ENCODE results near the gene SPATA31C1. TPM values are rescaled to one million over a fixed set of nuclear protein-coding genes. Genes with fewer than 3 reads are reported as not detected.
A peak's percentile ranks its signal among the peaks of the same experiment; 100 is the strongest.

The SPATA31C1 gene
- total RNA-seq, 4 donors from 2014 or later: not detected

DNA sequence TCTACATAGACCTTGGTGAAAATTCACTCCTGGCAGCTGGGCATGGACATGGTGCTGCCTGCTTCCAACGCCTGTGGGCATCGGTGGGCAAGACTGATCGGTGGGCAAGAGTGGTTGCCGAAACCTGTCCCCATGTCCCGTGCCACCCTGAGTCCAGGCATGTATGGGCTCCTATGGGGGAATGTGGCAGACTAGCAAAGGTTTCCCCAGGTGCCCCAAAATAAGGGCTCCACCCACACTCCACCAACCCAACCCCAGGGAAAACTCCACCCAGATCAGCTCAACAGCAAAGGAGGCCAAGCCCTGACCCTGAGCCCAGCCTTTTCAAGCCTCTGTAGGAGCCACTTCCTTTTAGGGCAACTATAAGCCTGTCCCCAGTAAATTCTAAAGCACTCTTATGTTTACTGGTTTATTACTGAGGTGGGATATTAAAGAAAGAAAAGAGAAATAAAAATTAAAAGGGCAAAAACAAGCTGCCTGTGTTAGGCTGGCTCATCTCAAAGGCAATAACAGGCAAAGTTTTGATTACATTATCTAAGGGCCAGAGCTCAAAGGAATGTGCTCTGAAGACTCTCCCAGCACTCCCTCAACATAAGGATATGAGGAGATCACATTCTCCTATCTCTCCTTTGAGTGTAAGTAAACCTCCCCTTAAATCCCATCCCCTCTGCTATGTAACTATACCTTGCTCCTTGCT is 44.0 kb upstream of the SPATA31C1 start:
- intact Hi-C loops (cut with DNase I): no loop called here
- Histone ChIP-seq H3K4me3 (no peak overlapping the region), H3K27ac (replicated peaks in 1 of 4) (no peak overlapping the region), H3K4me1 (peaks cover 0 to 26% (median 15%) of the 10 kb centered on the region in 4 donors), H3K36me3 (no peaks in the 10 kb centered on the region), H3K27me3 (no peaks in the 10 kb centered on the region), H3K9me3 (no peaks in the 10 kb centered on the region)
- DNase-seq (ENCODE audit: extremely low spot score): peak; percentile 75
- TF ChIP-seq, protein P1, sequence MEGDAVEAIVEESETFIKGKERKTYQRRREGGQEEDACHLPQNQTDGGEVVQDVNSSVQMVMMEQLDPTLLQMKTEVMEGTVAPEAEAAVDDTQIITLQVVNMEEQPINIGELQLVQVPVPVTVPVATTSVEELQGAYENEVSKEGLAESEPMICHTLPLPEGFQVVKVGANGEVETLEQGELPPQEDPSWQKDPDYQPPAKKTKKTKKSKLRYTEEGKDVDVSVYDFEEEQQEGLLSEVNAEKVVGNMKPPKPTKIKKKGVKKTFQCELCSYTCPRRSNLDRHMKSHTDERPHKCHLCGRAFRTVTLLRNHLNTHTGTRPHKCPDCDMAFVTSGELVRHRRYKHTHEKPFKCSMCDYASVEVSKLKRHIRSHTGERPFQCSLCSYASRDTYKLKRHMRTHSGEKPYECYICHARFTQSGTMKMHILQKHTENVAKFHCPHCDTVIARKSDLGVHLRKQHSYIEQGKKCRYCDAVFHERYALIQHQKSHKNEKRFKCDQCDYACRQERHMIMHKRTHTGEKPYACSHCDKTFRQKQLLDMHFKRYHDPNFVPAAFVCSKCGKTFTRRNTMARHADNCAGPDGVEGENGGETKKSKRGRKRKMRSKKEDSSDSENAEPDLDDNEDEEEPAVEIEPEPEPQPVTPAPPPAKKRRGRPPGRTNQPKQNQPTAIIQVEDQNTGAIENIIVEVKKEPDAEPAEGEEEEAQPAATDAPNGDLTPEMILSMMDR (IDR thresholded peaks at IDR 0.05): no peak
- TF ChIP-seq POLR2A (IDR thresholded peaks at IDR 0.05; ENCODE audit: low read depth): no peak
- TF ChIP-seq EP300 (IDR thresholded peaks at IDR 0.05): no peak
- TF ChIP-seq POLR2AphosphoS5 (IDR thresholded peaks at IDR 0.05): no peak
- 100% methylated on average over 1 of the region's 5 CpGs for WGBS

DNA sequence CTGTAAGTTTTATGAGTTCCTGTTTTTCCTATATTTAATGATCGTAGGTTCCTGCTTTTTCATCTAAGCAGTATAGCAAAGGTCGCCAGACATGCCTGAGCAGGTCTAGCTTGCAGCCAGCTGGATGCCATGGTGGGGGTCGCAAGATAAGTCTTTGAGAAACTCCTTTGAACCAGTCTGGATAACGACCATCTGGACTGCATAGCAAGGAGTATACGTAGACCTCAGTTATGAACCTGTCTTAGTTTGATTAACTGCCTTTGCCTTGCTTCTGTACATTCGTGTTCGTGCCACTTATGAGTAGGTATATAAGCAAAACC is 43.5 kb upstream of the SPATA31C1 start:
- Histone ChIP-seq H3K36me3 (no peaks in the 10 kb centered on the region), H3K4me3 (no peak overlapping the region), H3K4me1 (peaks cover 0 to 26% (median 18%) of the 10 kb centered on the region in 4 donors), H3K27ac (replicated peaks in 1 of 4) (no peak overlapping the region), H3K9me3 (no peaks in the 10 kb centered on the region), H3K27me3 (no peaks in the 10 kb centered on the region)
- TF ChIP-seq POLR2AphosphoS5 (IDR thresholded peaks at IDR 0.05) (no peak), EP300 (IDR thresholded peaks at IDR 0.05) (no peak), POLR2A (IDR thresholded peaks at IDR 0.05; ENCODE audit: low read depth) (no peak)
- TF ChIP-seq, protein P1 (IDR thresholded peaks at IDR 0.05): no peak
- peak; percentile 75 for DNase-seq (ENCODE audit: extremely low spot score)
- intact Hi-C loops (cut with DNase I): no loop called here
- 64% methylated on average over 7 of the region's 7 CpGs for WGBS

GRCh38 chr9:87875060-87875459 is 42.7 kb upstream of the SPATA31C1 start:
- Histone ChIP-seq H3K4me1 (peaks cover 0 to 26% (median 19%) of the 10 kb centered on the region in 4 donors), H3K27ac (replicated peaks in 1 of 4) (no peak overlapping the region), H3K27me3 (no peaks in the 10 kb centered on the region), H3K36me3 (no peaks in the 10 kb centered on the region), H3K9me3 (no peaks in the 10 kb centered on the region), H3K4me3 (no peak overlapping the region)
- no peak for DNase-seq (ENCODE audit: extremely low spot score)
- intact Hi-C loops (cut with DNase I): no loop called here
- TF ChIP-seq POLR2A (IDR thresholded peaks at IDR 0.05; ENCODE audit: low read depth) (no peak), EP300 (IDR thresholded peaks at IDR 0.05) (no peak), POLR2AphosphoS5 (IDR thresholded peaks at IDR 0.05) (no peak)
- TF ChIP-seq, protein P1 (IDR thresholded peaks at IDR 0.05): no peak

GRCh38 chr9:87875831-87876545 is 41.8 kb upstream of the SPATA31C1 start:
- Histone ChIP-seq H3K27me3 (no peaks in the 10 kb centered on the region), H3K27ac (replicated peaks in 1 of 4) (no peak overlapping the region), H3K9me3 (no peaks in the 10 kb centered on the region), H3K4me1 (peaks cover 0 to 26% (median 19%) of the 10 kb centered on the region in 4 donors), H3K4me3 (no peak overlapping the region), H3K36me3 (no peaks in the 10 kb centered on the region)
- DNase-seq (ENCODE audit: extremely low spot score): peak; percentile 87
- no peak for TF ChIP-seq POLR2A (IDR thresholded peaks at IDR 0.05; ENCODE audit: low read depth)
- TF ChIP-seq EP300 (IDR thresholded peaks at IDR 0.05): no peak
- no peak for TF ChIP-seq POLR2AphosphoS5 (IDR thresholded peaks at IDR 0.05)
- TF ChIP-seq, protein P1 (IDR thresholded peaks at IDR 0.05): no peak
- intact Hi-C loops (cut with DNase I): no loop called here
- 79% methylated on average over 3 of the region's 5 CpGs for WGBS

Measured in esophagus muscularis mucosa (tissue), 4 donors.